Nephron progenitor cell (in vitro differentiated cells): ENCODE results near the gene USP49.

Experiments
- DNase-seq: peaks from one replicate; pipeline ENCODE4 v3.0.0; 2021
- H3K27ac Mint-ChIP-seq: 2 replicates; pipeline ENCODE4 v1.8.0; 2021; ENCODE audit warnings: mild to moderate bottlenecking, moderate library complexity, mixed read lengths
- H3K27me3 Mint-ChIP-seq: 2 replicates; pipeline ENCODE4 v1.8.0; 2021; ENCODE audit warnings: mild to moderate bottlenecking, low read depth, mixed read lengths; ENCODE audit not compliant: poor library complexity
- H3K36me3 Mint-ChIP-seq: 2 replicates; pipeline ENCODE4 v1.8.0; 2021; ENCODE audit warnings: low read depth, mixed read lengths
- H3K4me1 Mint-ChIP-seq: 2 replicates; pipeline ENCODE4 v1.8.0; 2021; ENCODE audit warnings: mixed read lengths
- H3K4me3 Mint-ChIP-seq: 2 replicates; pipeline ENCODE4 v1.8.0; 2021; ENCODE audit warnings: mild to moderate bottlenecking, moderate library complexity, mixed read lengths
- H3K9me3 Mint-ChIP-seq: 2 replicates; pipeline ENCODE4 v1.8.0; 2021; ENCODE audit warnings: mild to moderate bottlenecking, moderate library complexity, mixed read lengths
- TF ChIP-seq, protein P1 (sequence below): fragments of 200-600 bp; sonication (generic); IDR thresholded peaks from 2 replicates; pipeline ENCODE4 v1.5.0; 2021; ENCODE audit warnings: antibody characterized with exemption

The USP49 gene

DNA sequence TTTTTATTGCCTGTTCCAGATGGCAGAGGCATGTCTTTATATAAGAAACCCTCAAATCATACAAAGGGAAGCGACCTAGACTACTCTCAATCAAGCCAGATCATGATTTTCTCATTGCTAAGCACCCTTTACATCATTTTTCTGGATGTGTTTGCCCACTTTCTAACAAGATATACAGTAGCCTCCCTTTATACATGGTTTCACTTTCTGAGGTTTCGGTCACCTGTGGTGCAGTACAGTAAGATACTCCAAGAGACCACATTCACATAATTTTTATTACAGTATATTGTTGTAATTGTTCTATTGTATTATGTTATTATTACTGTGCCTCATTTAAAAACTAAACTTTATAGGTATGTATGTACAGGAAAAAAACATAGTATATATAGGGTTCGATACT, 84.1 kb downstream of the USP49 start:
- Mint-ChIP-seq H3K9me3 (no peaks in the 10 kb centered on the region), H3K27ac (no peak overlapping the region), H3K36me3 (peaks cover 3% of the 10 kb centered on the region), H3K4me3 (no peak overlapping the region), H3K4me1 (no peaks in the 10 kb centered on the region), H3K27me3 (no peaks in the 10 kb centered on the region)
- no peak for DNase-seq
- TF ChIP-seq, protein P1, sequence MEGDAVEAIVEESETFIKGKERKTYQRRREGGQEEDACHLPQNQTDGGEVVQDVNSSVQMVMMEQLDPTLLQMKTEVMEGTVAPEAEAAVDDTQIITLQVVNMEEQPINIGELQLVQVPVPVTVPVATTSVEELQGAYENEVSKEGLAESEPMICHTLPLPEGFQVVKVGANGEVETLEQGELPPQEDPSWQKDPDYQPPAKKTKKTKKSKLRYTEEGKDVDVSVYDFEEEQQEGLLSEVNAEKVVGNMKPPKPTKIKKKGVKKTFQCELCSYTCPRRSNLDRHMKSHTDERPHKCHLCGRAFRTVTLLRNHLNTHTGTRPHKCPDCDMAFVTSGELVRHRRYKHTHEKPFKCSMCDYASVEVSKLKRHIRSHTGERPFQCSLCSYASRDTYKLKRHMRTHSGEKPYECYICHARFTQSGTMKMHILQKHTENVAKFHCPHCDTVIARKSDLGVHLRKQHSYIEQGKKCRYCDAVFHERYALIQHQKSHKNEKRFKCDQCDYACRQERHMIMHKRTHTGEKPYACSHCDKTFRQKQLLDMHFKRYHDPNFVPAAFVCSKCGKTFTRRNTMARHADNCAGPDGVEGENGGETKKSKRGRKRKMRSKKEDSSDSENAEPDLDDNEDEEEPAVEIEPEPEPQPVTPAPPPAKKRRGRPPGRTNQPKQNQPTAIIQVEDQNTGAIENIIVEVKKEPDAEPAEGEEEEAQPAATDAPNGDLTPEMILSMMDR, result no peak

DNA sequence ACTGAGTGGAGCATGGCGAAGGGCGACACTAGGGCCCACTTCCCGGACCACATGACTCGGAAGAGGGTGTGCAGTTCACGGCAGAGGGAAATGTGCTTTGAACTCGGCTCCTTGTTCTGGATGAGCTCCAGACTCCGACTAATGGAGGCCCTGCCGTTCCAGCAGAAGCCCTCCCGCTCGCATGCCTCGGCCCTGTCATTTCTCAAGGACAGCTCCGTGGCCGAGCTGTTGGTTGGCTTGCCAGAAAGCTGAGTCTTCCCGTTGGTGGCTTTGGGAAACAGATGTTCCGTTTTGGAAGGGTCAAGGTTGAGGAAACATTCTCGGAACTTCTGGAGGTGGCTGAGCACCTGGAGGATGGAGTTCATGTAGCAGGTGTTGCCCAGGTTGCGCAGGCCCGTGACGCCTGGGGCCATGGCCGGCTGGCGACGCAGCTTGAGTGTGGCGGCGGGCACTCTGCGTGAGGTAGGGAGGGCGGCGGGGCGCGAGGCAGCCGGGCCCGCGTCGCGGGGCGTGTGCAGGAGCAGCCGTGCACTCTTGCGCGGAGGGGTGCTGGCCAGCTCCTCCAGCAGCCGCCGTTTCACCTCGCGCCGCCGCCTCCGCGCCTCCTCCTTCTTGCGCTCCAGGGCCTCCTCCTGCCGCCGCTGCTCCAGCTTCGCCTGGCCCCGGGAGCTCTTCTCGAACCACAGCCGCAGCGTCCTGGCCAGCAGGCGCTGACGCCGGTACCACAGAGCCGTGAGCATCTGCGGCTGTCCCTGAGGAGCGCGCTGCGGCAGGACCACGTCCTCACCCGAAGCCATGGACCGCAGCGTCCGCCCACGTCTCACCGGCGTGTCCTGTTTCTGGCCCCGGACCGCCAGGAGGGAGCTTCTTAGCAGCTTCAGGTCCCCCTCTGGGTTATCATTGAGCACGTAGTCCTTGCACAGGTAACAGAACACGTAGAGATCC, 89.1 kb downstream of the USP49 start:
- Mint-ChIP-seq H3K4me3 (no peak overlapping the region), H3K27me3 (no peaks in the 10 kb centered on the region), H3K36me3 (peaks cover 9% of the 10 kb centered on the region), H3K4me1 (no peaks in the 10 kb centered on the region), H3K27ac (peak overlapping the region; percentile 68), H3K9me3 (no peaks in the 10 kb centered on the region)
- TF ChIP-seq, protein P1, result no peak
- DNase-seq, result no peak

DNA sequence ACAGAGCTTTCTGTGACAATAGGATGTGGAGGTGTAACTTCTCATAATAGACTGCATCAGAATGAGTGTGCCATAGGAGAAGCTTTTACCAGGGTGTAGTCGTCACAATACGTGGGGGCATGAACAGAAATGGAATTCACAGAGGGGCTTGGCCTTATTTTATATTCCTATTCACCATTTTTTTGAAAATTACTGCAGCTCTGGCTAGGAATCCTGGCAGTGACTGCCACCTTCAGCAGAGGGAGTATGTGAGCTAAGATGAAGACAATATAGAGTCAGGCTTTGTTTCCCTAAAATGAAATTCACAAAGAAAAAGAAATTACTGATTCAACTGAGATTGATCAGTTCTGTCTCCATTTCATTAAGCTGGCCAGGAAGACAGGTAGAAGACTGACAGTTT, 93.8 kb downstream of the USP49 start:
- no peaks in the 10 kb centered on the region for H3K9me3 Mint-ChIP-seq
- H3K4me1 Mint-ChIP-seq, result peaks cover 11% of the 10 kb centered on the region
- no peak overlapping the region for H3K4me3 Mint-ChIP-seq
- no peaks in the 10 kb centered on the region for H3K27me3 Mint-ChIP-seq
- H3K27ac Mint-ChIP-seq, result no peak overlapping the region
- TF ChIP-seq, protein P1, result no peak
- peaks cover 31% of the 10 kb centered on the region for H3K36me3 Mint-ChIP-seq
- no peak for DNase-seq

DNA sequence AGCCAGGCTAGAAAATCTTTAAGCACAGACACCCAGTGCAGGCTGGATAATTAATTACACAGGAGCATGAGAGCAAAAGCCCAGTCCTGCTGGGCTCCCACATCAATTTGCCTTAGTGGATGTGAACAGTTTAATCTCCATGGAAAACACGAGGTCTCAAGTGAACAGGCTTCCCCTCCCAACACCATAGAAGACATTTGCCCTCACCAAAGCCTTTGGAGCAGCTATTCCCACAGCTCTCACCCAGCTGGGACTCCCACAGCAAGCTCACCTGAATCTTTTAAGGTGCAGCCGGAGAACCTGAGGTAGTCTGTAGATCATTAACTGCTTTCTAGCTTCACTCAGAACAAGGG, 95.6 kb downstream of the USP49 start:
- Mint-ChIP-seq H3K36me3 (peaks cover 28% of the 10 kb centered on the region), H3K4me3 (no peak overlapping the region)

DNA sequence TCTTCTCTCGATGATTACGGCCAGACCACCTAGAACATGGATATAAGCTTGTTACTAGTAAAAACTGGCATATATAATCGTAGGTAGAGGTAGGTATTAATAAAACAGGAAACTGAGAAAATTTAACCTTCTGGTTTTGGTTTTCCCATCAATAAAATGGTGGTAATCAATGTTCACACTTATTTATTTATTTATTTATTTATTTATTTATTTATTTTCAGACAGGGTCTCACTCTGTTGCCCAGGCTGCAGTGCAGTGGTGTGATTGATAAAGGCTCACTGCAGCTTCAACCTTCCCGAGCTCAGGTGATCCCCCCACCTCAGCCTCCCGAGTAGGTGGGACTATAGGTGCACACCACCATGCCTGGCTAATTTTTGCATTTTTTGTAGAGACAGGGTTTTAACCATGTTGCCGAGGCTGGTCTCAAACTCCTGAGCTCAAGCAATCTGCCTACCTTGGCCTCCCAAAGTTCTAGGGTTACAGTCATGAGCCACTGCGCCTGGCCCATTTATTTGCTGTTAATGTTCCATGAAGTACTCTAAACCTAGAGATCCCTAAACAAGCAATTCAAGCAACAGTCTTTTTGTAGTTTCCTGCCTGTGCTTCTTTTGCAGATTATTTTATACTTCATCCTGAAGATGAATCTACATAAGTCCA, 96.1 kb downstream of the USP49 start:
- Mint-ChIP-seq H3K4me3 (no peak overlapping the region), H3K27me3 (no peaks in the 10 kb centered on the region), H3K36me3 (peaks cover 28% of the 10 kb centered on the region), H3K9me3 (no peaks in the 10 kb centered on the region), H3K27ac (peak overlapping the region; percentile 94), H3K4me1 (peaks cover 11% of the 10 kb centered on the region)
- DNase-seq, result no peak
- TF ChIP-seq, protein P1, result no peak

More for the DNA sequence above, 95.6 kb downstream of the USP49 start:
- Mint-ChIP-seq H3K27ac (peak overlapping the region; percentile 94), H3K27me3 (no peaks in the 10 kb centered on the region), H3K9me3 (no peaks in the 10 kb centered on the region), H3K4me1 (peaks cover 11% of the 10 kb centered on the region)
- no peak for DNase-seq
- TF ChIP-seq, protein P1, result no peak
